HCT116 (cell line): Measurements from ENCODE around the gene TBX15. TPM values are rescaled to one million over a fixed set of nuclear protein-coding genes. Genes with fewer than 3 reads are reported as not detected.

ENCODE experiments used
- ATAC-seq: fragments of 200-7000 bp; cut with Tn5 transposase; 2 replicates; pipeline ENCODE4 v1.9.1; 2020; ENCODE audit warnings: mild to moderate bottlenecking, moderate library complexity
- BruUV-seq: library from RNA; stranded (reverse); fragments of 400-500 nt; replicated peaks from 2 replicates; lab custom pipeline; 2021; lab: Mats Ljungman, UMichigan
- CTCF ChIA-PET: fragments of 300-600 bp; sonication (Branson Sonifier 250); formaldehyde crosslinking; loops from one replicate; lab custom pipeline; 2021; ENCODE audit warnings: antibody characterized with exemption; lab: Charles Lee
- POLR2A ChIA-PET: fragments of 300-600, 350-600 bp; sonication (Branson Sonifier 250); formaldehyde crosslinking; loops from one replicate; lab custom pipeline; 2021; ENCODE audit warnings: antibody characterized with exemption; lab: Charles Lee
- RAD21 ChIA-PET, 2 experiments: fragments of 300-600 bp; sonication (Branson Sonifier 250); formaldehyde crosslinking; loops; one replicate each; lab custom pipeline; 2023; ENCODE audit warnings: low total read pairs in 2 of 2; ENCODE audit not compliant: uncharacterized antibody in 2 of 2, unreplicated experiment in 2 of 2, low non-redundant PET in 1 of 2; lab: Charles Lee
- DNase-seq: peaks from one replicate; pipeline ENCODE4 v3.0.0-alpha.2; 2010; ENCODE audit warnings: low read depth, low spot score
- H2AFZ ChIP-seq: fragments of 200-600 bp; shearing (Covaris generic), sonication (generic); 2 replicates; pipeline ENCODE4 v1.6.1; 2017; ENCODE audit warnings: low read depth, mixed run types, mixed read lengths, antibody characterized with exemption, low read length; ENCODE audit not compliant: poor library complexity, severe bottlenecking
- H3K27ac ChIP-seq: 2 replicates; pipeline ENCODE4 v1.5.1; 2012; ENCODE audit warnings: low read depth, low read length
- H3K27me3 ChIP-seq: fragments of 200-600 bp; sonication (generic); 2 replicates; pipeline ENCODE4 v1.6.1; 2016; ENCODE audit warnings: mixed run types, low read length, mixed read lengths; ENCODE audit not compliant: insufficient read depth
- H3K36me3 ChIP-seq, 2 experiments: fragments of 200-500 bp in 1 of 2; fragments of 200-600 bp in 1 of 2; sonication (Bioruptor generic) in 1 of 2; sonication (generic) in 1 of 2; 2 replicates each; pipeline versions ENCODE4 v1.5.1 to v1.6.1; 2014 to 2016; ENCODE audit warnings: low read length in 2 of 2, inconsistent platforms in 1 of 2, mixed read lengths in 1 of 2, mixed run types in 1 of 2; ENCODE audit not compliant: insufficient read depth in 2 of 2, control insufficient read depth in 1 of 2
- H3K4me1 ChIP-seq, 2 experiments: fragments of 200-600 bp in 1 of 2; sonication (generic) in 1 of 2; 2 replicates each; pipeline versions ENCODE4 v1.5.1 to v1.6.1; 2012 to 2017; ENCODE audit warnings: low read length in 2 of 2, inconsistent platforms in 1 of 2, mild to moderate bottlenecking in 1 of 2, mixed read lengths in 1 of 2, mixed run types in 1 of 2, moderate library complexity in 1 of 2; ENCODE audit not compliant: insufficient read depth in 2 of 2, control insufficient read depth in 1 of 2
- H3K4me2 ChIP-seq: fragments of 200-600 bp; sonication (generic); 2 replicates; pipeline ENCODE4 v1.6.1; 2017; ENCODE audit warnings: mixed run types, low read length, mixed read lengths
- H3K4me3 ChIP-seq, 2 experiments: fragments of 200-600 bp in 1 of 2; sonication (generic) in 1 of 2; replicated peaks in 1 of 2; 2 replicates each; pipeline ENCODE4 v1.5.1; 2011 to 2016; ENCODE audit warnings: low read length in 2 of 2, control low read depth in 1 of 2, low read depth in 1 of 2, mild to moderate bottlenecking in 1 of 2, mixed read lengths in 1 of 2, mixed run types in 1 of 2
- H3K79me2 ChIP-seq: fragments of 200-600 bp; sonication (generic); 2 replicates; pipeline ENCODE4 v1.6.1; 2017; ENCODE audit warnings: mild to moderate bottlenecking, mixed run types, low read length, moderate library complexity, mixed read lengths; ENCODE audit not compliant: insufficient read depth
- H3K9ac ChIP-seq: fragments of 200-600 bp; sonication (generic); 2 replicates; pipeline ENCODE4 v1.6.1; 2016; ENCODE audit warnings: low read length, mixed read lengths
- H3K9me2 ChIP-seq: fragments of 200-600 bp; sonication (generic), shearing (Covaris generic); 2 replicates; pipeline ENCODE4 v1.6.1; 2017; ENCODE audit warnings: mixed run types, mild to moderate bottlenecking, moderate library complexity; ENCODE audit not compliant: insufficient read depth
- H3K9me3 ChIP-seq, 2 experiments: fragments of 200-500 bp in 1 of 2; fragments of 200-600 bp in 1 of 2; sonication (Bioruptor generic) in 1 of 2; sonication (generic) in 1 of 2; 2 replicates each; pipeline ENCODE4 v1.6.1; 2014 to 2017; ENCODE audit warnings: low read length in 2 of 2, mixed read lengths in 2 of 2, inconsistent platforms in 1 of 2, low read depth in 1 of 2, mild to moderate bottlenecking in 1 of 2, mixed run types in 1 of 2, moderate library complexity in 1 of 2; ENCODE audit not compliant: control insufficient read depth in 1 of 2, insufficient read depth in 1 of 2
- H4K20me1 ChIP-seq: fragments of 200-600 bp; sonication (generic), shearing (Covaris generic); 2 replicates; pipeline ENCODE4 v1.6.1; 2017; ENCODE audit warnings: mixed run types, mild to moderate bottlenecking, moderate library complexity; ENCODE audit not compliant: insufficient read depth
- CBX3 ChIP-seq: IDR thresholded peaks from 2 replicates; pipeline ENCODE4 v1.6.1; 2012; ENCODE audit warnings: low read depth
- CEBPB ChIP-seq: IDR thresholded peaks from 2 replicates; pipeline ENCODE4 v1.6.1; 2012; ENCODE audit warnings: low read depth
- EGR1 ChIP-seq: IDR thresholded peaks from 2 replicates; pipeline ENCODE4 v1.6.1; 2012; ENCODE audit warnings: low read depth
- EZH2 ChIP-seq: fragments of 200-600 bp; sonication (generic); IDR thresholded peaks from 2 replicates; pipeline ENCODE4 v1.6.1; 2017; ENCODE audit warnings: antibody characterized with exemption, mixed run types
- EZH2phosphoT487 ChIP-seq: fragments of 200-600 bp; IDR thresholded peaks from 2 replicates; pipeline ENCODE4 v1.6.1; 2018; ENCODE audit warnings: antibody characterized with exemption, borderline replicate concordance
- FOSL1 ChIP-seq: IDR thresholded peaks from 2 replicates; pipeline ENCODE4 v1.6.1; 2012; ENCODE audit warnings: low read depth
- JUND ChIP-seq: IDR thresholded peaks from 2 replicates; pipeline ENCODE4 v1.6.1; 2012
- POLR2AphosphoS5 ChIP-seq: IDR thresholded peaks from 2 replicates; pipeline ENCODE4 v1.6.1; 2011; ENCODE audit warnings: mild to moderate bottlenecking, low read depth, low read length, moderate library complexity
- SIN3A ChIP-seq: IDR thresholded peaks from 2 replicates; pipeline ENCODE4 v1.6.1; 2012; ENCODE audit warnings: low read depth
- SP1 ChIP-seq: IDR thresholded peaks from 2 replicates; pipeline ENCODE4 v1.6.1; 2012; ENCODE audit warnings: low read depth
- SRF ChIP-seq: IDR thresholded peaks from 2 replicates; pipeline ENCODE4 v1.6.1; 2012; ENCODE audit warnings: low read depth
- TCF7L2 ChIP-seq: IDR thresholded peaks from 2 replicates; pipeline ENCODE4 v1.7.0; 2011; ENCODE audit warnings: borderline replicate concordance, inconsistent platforms; ENCODE audit not compliant: insufficient read depth, insufficient read length; ENCODE audit errors: extremely low read depth
- YY1 ChIP-seq: IDR thresholded peaks from 2 replicates; pipeline ENCODE4 v1.6.1; 2011; ENCODE audit warnings: low read length, low read depth, moderate library complexity, mild to moderate bottlenecking; ENCODE audit not compliant: insufficient replicate concordance; ENCODE audit errors: extremely low read depth
- ZFX ChIP-seq: fragments of 450-650 bp; IDR thresholded peaks from 2 replicates; pipeline ENCODE4 v1.6.1; 2017
- ZNF274 ChIP-seq: fragments of 200-500 bp; sonication (Bioruptor generic); IDR thresholded peaks from 2 replicates; pipeline ENCODE4 v1.6.1; 2014; ENCODE audit warnings: mild to moderate bottlenecking, low read depth, low read length, inconsistent platforms
- intact Hi-C: fragments of 100-400 bp; cut with micrococcal nuclease; formaldehyde crosslinking; loops from 2 replicates; pipeline ENCODE4 v1.10.0; 2022
- total RNA-seq: library from RNA; stranded (reverse); gene quantifications from one replicate; pipeline ENCODE4 v1.2.1, GENCODE V29; 2021; ENCODE audit not compliant: unreplicated experiment
- TF ChIP-seq, protein P1 (sequence below): IDR thresholded peaks from 2 replicates; pipeline ENCODE4 v1.6.1; 2012
- TF ChIP-seq, protein P2 (sequence below): IDR thresholded peaks from 2 replicates; pipeline ENCODE4 v1.6.1; 2012; ENCODE audit warnings: low read depth
- TF ChIP-seq, protein P3 (sequence below), 3 experiments: fragments of 200-600 bp in 1 of 3; sonication (generic) in 1 of 3; IDR thresholded peaks in 2 of 3; conservative IDR thresholded peaks in 1 of 3; 2 replicates each; pipeline ENCODE4 v1.5.1; 2012 to 2017; ENCODE audit warnings: low read depth in 2 of 3, low read length in 2 of 3, antibody characterized with exemption in 1 of 3, borderline replicate concordance in 1 of 3, control low read depth in 1 of 3, mild to moderate bottlenecking in 1 of 3, mixed read lengths in 1 of 3, mixed run types in 1 of 3, moderate library complexity in 1 of 3; ENCODE audit not compliant: insufficient read depth in 1 of 3
- TF ChIP-seq, protein P4 (sequence below): IDR thresholded peaks from 2 replicates; pipeline ENCODE4 v1.6.1; 2011; ENCODE audit warnings: mild to moderate bottlenecking, low read length, moderate library complexity; ENCODE audit not compliant: insufficient replicate concordance; ENCODE audit errors: extremely low read depth
- TF ChIP-seq, protein P5 (sequence below): IDR thresholded peaks from 2 replicates; pipeline ENCODE4 v1.6.1; 2012

TBX15 gene
- total RNA-seq, 1 experiment from 2014 or later: not detected

DNA sequence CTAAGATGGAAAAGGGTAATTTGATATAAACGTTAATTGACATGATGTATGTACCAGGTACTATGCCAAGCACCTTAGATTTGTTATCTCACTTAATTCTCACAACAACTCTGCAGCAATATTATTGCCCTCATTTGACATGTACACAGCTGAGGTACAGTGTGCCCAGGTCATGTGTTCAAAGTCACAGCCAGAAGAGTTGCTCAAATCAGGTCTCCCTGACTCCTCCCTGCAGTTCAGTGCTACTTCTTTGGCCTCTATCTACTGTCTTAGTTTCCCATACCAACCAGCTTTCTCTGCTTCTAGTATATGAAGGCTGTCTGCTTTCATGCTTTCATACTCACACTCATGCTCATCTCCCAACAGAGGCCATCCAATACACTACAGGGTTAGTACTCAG is 15.1 kb downstream of the TBX15 start:
- POLR2A ChIA-PET: no interaction called here

More for the DNA sequence above, 15.1 kb downstream of the TBX15 start:
- no peaks in the 10 kb centered on the region for H3K4me1 ChIP-seq
- no peak for ATAC-seq
- H3K27ac ChIP-seq: no peak overlapping the region
- no peaks in the 10 kb centered on the region for H3K9me3 ChIP-seq
- H3K9ac ChIP-seq: no peak overlapping the region
- H3K9me2 ChIP-seq: no peaks in the 10 kb centered on the region
- no peaks in the 10 kb centered on the region for H3K36me3 ChIP-seq
- peaks cover 59% of the 10 kb centered on the region for H3K27me3 ChIP-seq
- no peaks in the 10 kb centered on the region for H3K79me2 ChIP-seq
- no peak for TF ChIP-seq CBX3
- no peak for TF ChIP-seq YY1
- TF ChIP-seq CEBPB: no peak
- no peak for TF ChIP-seq SP1
- TF ChIP-seq, protein P1, sequence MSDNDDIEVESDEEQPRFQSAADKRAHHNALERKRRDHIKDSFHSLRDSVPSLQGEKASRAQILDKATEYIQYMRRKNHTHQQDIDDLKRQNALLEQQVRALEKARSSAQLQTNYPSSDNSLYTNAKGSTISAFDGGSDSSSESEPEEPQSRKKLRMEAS: no peak
- no peak for TF ChIP-seq ZFX
- no peak for TF ChIP-seq EGR1
- TF ChIP-seq, protein P2, sequence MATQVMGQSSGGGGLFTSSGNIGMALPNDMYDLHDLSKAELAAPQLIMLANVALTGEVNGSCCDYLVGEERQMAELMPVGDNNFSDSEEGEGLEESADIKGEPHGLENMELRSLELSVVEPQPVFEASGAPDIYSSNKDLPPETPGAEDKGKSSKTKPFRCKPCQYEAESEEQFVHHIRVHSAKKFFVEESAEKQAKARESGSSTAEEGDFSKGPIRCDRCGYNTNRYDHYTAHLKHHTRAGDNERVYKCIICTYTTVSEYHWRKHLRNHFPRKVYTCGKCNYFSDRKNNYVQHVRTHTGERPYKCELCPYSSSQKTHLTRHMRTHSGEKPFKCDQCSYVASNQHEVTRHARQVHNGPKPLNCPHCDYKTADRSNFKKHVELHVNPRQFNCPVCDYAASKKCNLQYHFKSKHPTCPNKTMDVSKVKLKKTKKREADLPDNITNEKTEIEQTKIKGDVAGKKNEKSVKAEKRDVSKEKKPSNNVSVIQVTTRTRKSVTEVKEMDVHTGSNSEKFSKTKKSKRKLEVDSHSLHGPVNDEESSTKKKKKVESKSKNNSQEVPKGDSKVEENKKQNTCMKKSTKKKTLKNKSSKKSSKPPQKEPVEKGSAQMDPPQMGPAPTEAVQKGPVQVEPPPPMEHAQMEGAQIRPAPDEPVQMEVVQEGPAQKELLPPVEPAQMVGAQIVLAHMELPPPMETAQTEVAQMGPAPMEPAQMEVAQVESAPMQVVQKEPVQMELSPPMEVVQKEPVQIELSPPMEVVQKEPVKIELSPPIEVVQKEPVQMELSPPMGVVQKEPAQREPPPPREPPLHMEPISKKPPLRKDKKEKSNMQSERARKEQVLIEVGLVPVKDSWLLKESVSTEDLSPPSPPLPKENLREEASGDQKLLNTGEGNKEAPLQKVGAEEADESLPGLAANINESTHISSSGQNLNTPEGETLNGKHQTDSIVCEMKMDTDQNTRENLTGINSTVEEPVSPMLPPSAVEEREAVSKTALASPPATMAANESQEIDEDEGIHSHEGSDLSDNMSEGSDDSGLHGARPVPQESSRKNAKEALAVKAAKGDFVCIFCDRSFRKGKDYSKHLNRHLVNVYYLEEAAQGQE: no peak
- no peak for TF ChIP-seq ZNF274
- TF ChIP-seq EZH2phosphoT487: no peak
- TF ChIP-seq TCF7L2: no peak
- TF ChIP-seq EZH2: no peak
- TF ChIP-seq SRF: no peak
- TF ChIP-seq, protein P3, sequence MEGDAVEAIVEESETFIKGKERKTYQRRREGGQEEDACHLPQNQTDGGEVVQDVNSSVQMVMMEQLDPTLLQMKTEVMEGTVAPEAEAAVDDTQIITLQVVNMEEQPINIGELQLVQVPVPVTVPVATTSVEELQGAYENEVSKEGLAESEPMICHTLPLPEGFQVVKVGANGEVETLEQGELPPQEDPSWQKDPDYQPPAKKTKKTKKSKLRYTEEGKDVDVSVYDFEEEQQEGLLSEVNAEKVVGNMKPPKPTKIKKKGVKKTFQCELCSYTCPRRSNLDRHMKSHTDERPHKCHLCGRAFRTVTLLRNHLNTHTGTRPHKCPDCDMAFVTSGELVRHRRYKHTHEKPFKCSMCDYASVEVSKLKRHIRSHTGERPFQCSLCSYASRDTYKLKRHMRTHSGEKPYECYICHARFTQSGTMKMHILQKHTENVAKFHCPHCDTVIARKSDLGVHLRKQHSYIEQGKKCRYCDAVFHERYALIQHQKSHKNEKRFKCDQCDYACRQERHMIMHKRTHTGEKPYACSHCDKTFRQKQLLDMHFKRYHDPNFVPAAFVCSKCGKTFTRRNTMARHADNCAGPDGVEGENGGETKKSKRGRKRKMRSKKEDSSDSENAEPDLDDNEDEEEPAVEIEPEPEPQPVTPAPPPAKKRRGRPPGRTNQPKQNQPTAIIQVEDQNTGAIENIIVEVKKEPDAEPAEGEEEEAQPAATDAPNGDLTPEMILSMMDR (IDR thresholded peaks at IDR 0.05 in 2 of 3, conservative IDR thresholded peaks at IDR 0.05 in 1 of 3; ENCODE audit: borderline replicate concordance in 1 of 3, insufficient read depth in 1 of 3, low read depth in 2 of 3, low read length in 2 of 3): no peak
- TF ChIP-seq POLR2AphosphoS5: no peak
- TF ChIP-seq SIN3A: no peak
- TF ChIP-seq, protein P4, sequence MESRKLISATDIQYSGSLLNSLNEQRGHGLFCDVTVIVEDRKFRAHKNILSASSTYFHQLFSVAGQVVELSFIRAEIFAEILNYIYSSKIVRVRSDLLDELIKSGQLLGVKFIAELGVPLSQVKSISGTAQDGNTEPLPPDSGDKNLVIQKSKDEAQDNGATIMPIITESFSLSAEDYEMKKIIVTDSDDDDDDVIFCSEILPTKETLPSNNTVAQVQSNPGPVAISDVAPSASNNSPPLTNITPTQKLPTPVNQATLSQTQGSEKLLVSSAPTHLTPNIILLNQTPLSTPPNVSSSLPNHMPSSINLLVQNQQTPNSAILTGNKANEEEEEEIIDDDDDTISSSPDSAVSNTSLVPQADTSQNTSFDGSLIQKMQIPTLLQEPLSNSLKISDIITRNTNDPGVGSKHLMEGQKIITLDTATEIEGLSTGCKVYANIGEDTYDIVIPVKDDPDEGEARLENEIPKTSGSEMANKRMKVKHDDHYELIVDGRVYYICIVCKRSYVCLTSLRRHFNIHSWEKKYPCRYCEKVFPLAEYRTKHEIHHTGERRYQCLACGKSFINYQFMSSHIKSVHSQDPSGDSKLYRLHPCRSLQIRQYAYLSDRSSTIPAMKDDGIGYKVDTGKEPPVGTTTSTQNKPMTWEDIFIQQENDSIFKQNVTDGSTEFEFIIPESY: no peak
- TF ChIP-seq JUND: no peak
- TF ChIP-seq FOSL1: no peak
- TF ChIP-seq, protein P5, sequence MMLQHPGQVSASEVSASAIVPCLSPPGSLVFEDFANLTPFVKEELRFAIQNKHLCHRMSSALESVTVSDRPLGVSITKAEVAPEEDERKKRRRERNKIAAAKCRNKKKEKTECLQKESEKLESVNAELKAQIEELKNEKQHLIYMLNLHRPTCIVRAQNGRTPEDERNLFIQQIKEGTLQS: no peak
- H4K20me1 ChIP-seq: no peaks in the 10 kb centered on the region
- no peak overlapping the region for H2AFZ ChIP-seq
- BruUV-seq: no TSS peak
- no peak overlapping the region for H3K4me3 ChIP-seq
- no peak for DNase-seq
- intact Hi-C loops: no loop called here
- CTCF ChIA-PET: no interaction called here
- no peak overlapping the region for H3K4me2 ChIP-seq
- RAD21 ChIA-PET: no interaction called here
